Measurements from ENCODE around the gene CAPN13.

Gene CAPN13

DNA sequence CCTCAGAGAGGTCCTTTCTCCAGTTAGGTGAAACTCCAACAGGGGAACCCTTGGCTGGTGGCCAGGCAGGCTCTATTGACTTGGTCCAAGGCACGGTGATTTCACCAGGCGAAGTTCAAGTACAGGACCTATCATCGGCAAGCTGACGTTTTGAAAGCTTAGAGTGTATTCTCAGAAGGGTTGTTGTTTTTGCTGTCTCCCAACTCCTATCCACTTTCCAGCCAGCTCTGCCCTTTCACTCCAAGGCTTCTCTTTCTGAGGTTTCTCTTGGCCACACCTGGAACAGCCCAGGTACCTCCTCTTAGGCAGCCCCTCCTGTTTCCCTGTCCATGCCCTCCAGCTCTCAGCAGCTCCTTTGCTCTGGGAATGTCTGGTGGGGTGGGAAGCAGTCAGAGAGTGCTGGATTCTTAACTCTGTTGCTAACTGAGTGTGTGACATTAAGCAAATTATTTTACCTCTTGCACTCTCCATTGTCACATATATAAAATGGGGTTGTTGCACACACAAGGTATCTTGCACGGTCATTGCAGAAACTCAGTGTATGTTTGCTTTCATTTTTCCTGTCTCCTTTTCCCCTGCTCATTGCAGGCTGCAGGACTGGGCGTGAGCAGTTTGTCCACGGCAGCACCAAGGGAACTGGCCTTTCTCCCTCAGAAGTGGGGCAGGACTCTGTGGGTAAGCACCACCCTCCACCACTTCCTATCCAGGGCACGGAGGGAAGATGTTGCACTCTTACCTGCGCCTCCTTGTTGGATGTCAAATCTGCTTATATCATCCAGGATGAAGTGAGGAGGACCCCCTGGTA is 30.2 kb downstream of the CAPN13 start:
- Mint-ChIP-seq H3K9me3 (no peaks in the 10 kb centered on the region), H3K4me1 (ENCODE audit: low read depth) (peaks cover 4% of the 10 kb centered on the region), H3K27ac (no peak overlapping the region), H3K36me3 (ENCODE audit: low read depth) (no peaks in the 10 kb centered on the region), H3K4me3 (no peak overlapping the region), H3K27me3 (peaks cover 5% of the 10 kb centered on the region)

DNA sequence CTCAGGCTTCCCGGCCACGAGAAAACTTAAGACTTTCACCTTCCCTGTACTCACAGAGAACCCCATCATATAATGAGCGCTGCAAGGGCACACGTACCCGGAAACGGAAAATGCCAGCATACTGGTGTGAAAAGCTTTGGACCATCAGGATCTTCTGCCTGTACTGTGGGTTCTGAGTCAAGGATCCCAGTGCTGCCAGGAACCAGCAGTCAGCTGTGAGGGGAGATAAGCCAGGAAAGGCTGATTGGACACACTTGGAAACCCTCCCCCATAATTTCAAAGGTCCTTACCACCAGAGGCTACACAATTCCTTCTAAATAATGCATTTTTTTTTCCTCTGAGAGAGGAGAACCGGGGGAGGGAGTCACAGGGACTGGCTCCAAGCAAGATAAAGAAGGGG is 31.4 kb downstream of the CAPN13 start:
- no peak overlapping the region for H3K27ac Mint-ChIP-seq
- peaks cover 4% of the 10 kb centered on the region for H3K4me1 Mint-ChIP-seq (ENCODE audit: low read depth)
- no peaks in the 10 kb centered on the region for H3K36me3 Mint-ChIP-seq (ENCODE audit: low read depth)
- H3K9me3 Mint-ChIP-seq: no peaks in the 10 kb centered on the region
- peaks cover 4% of the 10 kb centered on the region for H3K27me3 Mint-ChIP-seq
- no peak overlapping the region for H3K4me3 Mint-ChIP-seq

DNA sequence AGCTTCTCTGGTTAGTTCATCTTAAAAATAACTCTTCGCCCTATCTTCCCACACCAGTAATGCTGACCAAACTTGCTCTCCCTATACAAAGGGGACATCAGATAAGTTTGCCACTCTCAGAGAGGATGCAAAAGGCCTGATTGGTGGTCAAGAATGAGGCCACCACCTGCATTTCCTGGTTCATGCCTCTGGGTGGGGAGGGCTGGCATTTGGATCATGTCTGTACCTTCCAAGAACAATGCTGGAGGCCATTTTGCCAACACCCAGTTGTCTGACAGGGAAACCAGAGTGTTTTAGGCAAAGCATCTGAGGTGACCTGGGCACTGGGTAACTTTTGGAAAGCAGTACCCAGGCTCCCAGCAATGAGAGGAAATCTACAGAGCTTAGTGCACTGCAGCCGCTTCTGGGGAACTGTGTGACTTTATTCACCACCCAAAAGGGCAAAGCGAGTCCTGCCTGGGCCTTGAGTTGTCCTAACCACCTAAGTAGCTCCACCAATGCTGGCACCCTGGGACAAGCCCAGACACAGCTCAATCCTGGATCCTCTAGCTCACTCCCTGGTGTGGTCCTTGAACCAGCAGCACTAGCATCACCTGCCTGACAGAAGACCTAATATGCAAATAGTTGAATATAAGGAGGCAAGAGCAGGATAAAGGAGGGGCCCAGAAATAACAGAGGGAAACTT is 35.1 kb downstream of the CAPN13 start:
- H3K27ac Mint-ChIP-seq: peak overlapping the region; percentile 15
- H3K4me3 Mint-ChIP-seq: no peak overlapping the region
- H3K4me1 Mint-ChIP-seq (ENCODE audit: low read depth): peaks cover 4% of the 10 kb centered on the region
- H3K27me3 Mint-ChIP-seq: peaks cover 7% of the 10 kb centered on the region
- no peaks in the 10 kb centered on the region for H3K36me3 Mint-ChIP-seq (ENCODE audit: low read depth)
- H3K9me3 Mint-ChIP-seq: no peaks in the 10 kb centered on the region

DNA sequence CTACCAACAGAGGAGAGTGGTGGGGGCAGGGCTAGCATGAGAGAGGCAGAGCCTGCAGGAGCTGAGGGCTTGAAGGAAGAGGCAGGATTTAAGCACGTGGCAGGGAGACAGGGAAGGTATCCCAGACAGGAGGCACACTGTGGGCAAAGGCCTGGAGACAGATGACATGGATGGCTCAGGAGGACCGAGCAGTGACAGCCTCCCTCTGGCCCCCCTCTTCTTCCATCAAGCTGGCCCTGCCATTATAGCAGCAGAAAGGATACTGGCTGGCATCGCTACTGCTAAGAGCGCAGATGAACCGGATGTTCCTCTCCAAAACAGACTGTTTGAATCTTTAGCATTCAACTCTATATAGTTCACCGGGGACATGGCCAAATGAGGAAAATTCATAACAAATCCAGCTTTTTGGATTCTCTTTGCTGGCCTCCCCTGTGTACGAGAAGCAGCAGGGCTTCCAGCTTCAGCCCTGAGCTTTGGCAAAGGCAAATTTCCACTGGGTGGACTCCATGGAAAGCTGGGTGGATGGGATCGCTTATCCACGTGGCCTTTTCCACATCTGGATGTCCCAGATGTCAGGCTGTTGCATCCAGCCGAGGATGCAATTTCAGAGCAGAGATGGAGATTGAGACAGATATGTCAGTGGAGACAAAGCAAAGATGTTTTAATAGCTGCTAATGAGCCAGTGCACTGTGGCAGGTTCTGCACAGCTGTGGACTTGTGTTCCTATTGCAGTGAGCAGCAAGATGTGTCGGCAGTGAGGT is 36.2 kb downstream of the CAPN13 start:
- Mint-ChIP-seq H3K4me3 (no peak overlapping the region), H3K27me3 (peaks cover 11% of the 10 kb centered on the region), H3K27ac (no peak overlapping the region), H3K36me3 (ENCODE audit: low read depth) (no peaks in the 10 kb centered on the region), H3K9me3 (no peaks in the 10 kb centered on the region), H3K4me1 (ENCODE audit: low read depth) (peaks cover 4% of the 10 kb centered on the region)

DNA sequence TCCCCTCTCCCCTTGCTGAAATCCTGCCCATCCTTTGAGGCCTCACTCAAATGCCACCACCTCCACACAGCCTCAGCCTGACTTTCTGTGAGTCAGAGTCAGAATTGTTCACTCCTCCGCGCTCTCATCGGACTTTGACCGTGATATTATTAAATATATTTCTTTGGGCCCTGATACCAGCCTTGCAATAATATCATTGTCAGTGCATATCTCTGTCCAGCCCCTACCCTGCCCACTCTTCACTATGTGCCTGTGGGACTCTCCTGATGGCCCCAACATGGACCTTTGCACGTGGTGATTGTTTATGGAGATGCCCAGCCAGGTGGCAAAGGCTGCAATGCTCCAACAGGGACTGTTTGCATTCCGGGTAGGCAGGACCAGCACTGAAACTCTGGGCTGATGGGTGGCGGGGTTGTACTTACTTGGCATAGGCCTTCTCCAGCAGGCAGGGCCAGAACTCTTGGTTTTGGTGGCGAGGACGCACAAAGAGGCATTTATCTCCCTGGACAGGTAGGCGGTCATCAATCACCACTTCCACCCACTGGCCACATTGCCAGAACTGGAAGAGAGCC is 37.3 kb downstream of the CAPN13 start:
- H3K36me3 Mint-ChIP-seq (ENCODE audit: low read depth): no peaks in the 10 kb centered on the region
- peaks cover 11% of the 10 kb centered on the region for H3K27me3 Mint-ChIP-seq
- H3K27ac Mint-ChIP-seq: no peak overlapping the region
- no peaks in the 10 kb centered on the region for H3K4me1 Mint-ChIP-seq (ENCODE audit: low read depth)
- no peaks in the 10 kb centered on the region for H3K9me3 Mint-ChIP-seq
- no peak overlapping the region for H3K4me3 Mint-ChIP-seq

DNA sequence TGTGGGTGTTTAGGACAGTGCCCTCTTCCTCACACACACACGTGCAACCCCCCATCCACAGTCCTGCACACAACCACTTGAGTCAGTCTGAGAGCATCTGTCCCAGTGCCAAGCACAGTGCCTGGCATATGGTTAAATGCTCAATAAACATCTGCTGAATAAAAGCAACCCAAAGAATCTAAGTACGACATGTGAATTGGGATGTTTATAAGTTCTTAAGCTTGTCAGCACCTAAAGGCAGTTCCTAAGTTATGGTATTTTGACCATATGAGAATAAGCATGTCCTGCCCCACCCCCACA is 37.8 kb downstream of the CAPN13 start:
- Mint-ChIP-seq H3K9me3 (no peaks in the 10 kb centered on the region), H3K36me3 (ENCODE audit: low read depth) (no peaks in the 10 kb centered on the region), H3K27me3 (peaks cover 11% of the 10 kb centered on the region), H3K4me3 (no peak overlapping the region), H3K27ac (no peak overlapping the region), H3K4me1 (ENCODE audit: low read depth) (no peaks in the 10 kb centered on the region)

DNA sequence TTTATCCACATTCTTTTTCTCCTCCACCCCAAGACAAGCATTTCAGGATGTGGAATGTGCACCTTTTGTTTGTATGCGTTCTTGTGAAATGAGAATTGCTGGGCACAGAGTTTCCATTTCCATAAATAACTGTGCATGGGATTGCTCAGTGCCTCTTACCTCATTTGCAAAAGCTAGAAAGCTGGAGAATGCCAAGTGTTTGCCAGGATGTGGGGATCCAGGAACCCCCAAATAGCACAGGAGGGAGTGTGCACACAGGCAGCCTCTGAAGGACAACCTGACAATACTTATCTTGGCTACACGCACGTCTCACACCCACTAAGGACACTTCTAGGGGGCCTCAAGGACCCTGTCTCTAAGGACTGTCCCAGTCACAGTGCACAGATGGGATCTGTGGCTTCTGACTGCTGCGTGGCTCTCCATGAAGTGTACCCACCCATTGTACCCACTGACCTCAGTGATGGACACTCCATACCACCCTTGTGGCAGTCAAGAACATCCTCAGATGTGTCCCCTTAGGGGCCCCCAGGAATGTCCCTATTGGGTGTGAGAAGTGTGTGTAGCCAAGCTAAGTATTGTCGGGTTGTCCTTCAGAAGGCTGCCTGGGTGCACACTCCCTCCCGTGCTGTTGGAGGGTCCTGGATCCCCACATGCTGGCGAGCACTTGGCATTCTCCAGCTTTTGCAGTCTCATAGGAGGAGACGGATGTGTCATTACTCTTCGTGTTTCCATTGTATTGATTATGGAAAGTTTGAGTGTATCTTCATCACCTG is 38.4 kb downstream of the CAPN13 start:
- H3K27ac Mint-ChIP-seq: no peak overlapping the region
- H3K36me3 Mint-ChIP-seq (ENCODE audit: low read depth): no peaks in the 10 kb centered on the region
- H3K9me3 Mint-ChIP-seq: no peaks in the 10 kb centered on the region
- no peak overlapping the region for H3K4me3 Mint-ChIP-seq
- H3K4me1 Mint-ChIP-seq (ENCODE audit: low read depth): no peaks in the 10 kb centered on the region
- H3K27me3 Mint-ChIP-seq: peaks cover 11% of the 10 kb centered on the region

DNA sequence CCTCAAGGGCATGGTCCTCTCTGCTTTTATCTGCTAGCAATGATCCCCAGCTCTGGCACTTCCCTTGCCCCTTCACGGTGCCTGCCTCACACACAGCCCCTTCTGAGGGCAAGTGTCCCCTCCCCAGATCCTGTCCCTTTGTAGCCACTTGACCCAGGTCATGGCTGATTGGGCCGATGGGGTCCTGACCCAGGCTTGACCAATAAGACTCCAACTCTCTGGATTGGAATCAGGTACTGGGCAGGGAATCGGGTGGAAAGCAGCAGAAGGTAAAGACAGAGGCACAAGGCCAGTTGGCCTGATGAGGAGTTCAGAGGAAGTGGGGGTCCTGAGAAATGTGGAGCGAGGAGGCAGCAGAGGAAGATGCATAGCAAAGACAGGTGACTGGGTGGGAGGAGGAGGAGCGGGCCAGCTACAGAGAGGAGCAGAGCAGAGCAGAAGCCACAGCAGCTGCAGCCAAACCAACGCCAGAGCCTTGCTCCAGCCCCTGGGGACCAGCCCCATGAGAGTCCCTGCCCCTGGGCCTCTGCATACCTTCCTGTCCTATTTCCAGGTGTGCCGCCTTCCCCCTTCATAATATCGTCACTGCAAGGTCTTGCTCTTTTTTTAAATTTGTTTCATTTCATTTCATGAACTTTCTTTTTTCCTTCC is 39.1 kb downstream of the CAPN13 start:
- Mint-ChIP-seq H3K27ac (no peak overlapping the region), H3K27me3 (peaks cover 7% of the 10 kb centered on the region), H3K4me3 (no peak overlapping the region), H3K9me3 (no peaks in the 10 kb centered on the region), H3K36me3 (ENCODE audit: low read depth) (no peaks in the 10 kb centered on the region), H3K4me1 (ENCODE audit: low read depth) (no peaks in the 10 kb centered on the region)

DNA sequence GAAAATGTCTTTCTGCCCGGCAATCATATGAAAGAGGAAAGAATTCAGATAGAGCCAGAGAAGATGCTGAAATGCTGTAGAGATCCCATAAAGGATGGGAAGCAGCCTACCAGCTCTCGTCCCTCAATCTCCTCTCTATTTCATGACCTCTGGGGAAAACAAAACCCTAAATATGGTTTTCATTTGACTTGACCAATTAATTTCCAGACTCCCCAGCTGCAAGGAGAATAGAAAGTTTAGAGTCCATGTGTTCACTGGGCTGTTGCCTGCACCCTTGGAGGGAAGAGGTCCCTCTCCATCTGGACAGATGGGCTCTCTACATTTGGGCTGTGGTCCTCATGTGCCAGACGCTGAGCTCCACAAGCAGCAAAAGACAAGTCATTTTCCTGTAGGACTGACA is 40.6 kb downstream of the CAPN13 start:
- Mint-ChIP-seq H3K27me3 (peaks cover 7% of the 10 kb centered on the region), H3K4me3 (no peak overlapping the region), H3K4me1 (ENCODE audit: low read depth) (no peaks in the 10 kb centered on the region), H3K36me3 (ENCODE audit: low read depth) (no peaks in the 10 kb centered on the region), H3K9me3 (no peaks in the 10 kb centered on the region), H3K27ac (no peak overlapping the region)

DNA sequence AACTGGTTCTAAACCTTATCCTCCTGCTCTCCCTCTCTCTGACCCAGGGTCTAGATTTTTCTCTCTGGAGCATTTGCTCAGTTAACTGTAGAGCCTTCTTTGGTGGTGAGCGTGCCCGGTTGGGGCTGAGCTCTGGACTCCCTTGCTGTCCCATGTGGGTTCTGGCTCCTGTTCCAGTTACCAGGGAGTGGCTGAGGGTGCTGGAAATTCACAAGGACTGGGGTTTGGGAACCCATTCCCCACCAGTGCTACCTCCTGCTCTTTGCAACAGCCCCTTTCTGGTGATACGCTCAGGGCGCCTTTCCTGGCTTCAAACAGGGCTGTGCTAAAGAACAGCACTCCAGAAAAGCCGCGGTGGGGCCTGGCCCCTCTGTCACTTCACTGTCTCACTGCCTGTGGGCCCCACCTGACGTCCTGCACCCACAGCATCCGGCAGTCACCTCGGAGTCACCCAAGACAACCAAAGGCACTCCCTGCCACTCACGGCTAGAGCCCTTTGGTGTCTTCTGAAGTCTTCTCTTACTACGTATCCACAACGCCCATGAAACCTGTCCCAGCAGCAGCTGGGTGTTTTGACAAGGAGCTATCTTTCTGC is 41.3 kb downstream of the CAPN13 start:
- Mint-ChIP-seq H3K27ac (no peak overlapping the region), H3K4me3 (no peak overlapping the region)

DNA sequence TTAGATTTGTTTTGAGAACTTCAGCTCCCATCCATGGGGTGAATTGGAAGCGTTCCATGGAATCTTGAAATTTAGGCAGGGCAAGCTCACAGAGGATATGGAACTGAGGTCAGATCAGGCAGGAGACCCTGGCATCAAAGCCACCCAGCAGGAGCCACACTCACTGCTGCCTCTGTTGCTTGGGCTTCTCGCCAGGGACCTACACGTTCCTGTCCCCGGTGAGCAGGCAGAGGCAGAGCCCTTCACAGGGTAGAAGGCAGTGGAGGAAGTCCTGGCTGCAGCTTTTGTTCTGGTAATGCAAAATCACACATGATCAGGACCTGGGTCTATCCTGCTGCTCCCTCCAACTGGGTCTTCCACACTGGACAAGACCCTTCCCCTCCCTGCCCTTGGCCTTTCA is 42.1 kb downstream of the CAPN13 start:
- Mint-ChIP-seq H3K27ac (no peak overlapping the region), H3K9me3 (no peaks in the 10 kb centered on the region), H3K36me3 (ENCODE audit: low read depth) (no peaks in the 10 kb centered on the region), H3K4me3 (no peak overlapping the region), H3K4me1 (ENCODE audit: low read depth) (no peaks in the 10 kb centered on the region), H3K27me3 (peaks cover 4% of the 10 kb centered on the region)

More for the DNA sequence above, 41.3 kb downstream of the CAPN13 start:
- H3K4me1 Mint-ChIP-seq (ENCODE audit: low read depth): no peaks in the 10 kb centered on the region
- H3K9me3 Mint-ChIP-seq: no peaks in the 10 kb centered on the region
- peaks cover 7% of the 10 kb centered on the region for H3K27me3 Mint-ChIP-seq
- H3K36me3 Mint-ChIP-seq (ENCODE audit: low read depth): no peaks in the 10 kb centered on the region

DNA sequence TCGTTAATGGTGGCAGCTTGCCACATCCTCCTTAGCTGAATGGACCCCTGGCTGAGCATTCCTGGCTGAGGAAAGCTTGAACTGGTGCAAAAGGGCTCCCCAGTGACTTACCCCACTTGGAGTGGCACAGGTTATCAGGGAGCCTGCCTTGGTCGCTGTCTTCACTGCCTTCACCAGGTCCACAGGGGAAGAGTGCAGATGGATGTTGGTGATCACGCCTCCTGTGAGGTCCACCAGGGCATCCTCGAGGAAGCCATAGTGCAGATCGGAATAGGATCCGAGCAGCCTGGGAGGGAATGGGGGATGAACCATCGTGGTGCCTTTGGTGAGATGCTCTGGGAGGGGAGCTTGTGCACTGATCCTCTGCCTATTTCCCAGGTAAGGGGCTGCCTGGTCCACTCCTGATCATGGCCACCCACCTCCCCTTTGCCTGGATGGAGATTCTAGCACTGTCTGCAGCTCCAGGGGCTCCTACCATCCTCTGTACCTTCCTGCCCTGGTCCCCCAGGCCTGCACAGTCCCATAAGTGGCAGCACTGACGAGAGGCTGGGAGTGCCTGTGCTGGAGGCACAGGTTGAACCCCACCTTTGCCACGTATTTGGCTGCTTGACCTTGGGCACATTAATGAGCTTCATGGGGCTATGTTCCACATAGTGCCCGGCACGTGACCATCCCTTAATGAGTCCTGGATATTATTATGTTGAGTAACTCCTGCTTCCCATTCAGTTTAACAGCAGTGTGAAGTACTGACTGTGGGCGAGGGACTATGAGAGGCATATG is 43.0 kb downstream of the CAPN13 start:
- Mint-ChIP-seq H3K4me1 (ENCODE audit: low read depth) (no peaks in the 10 kb centered on the region), H3K36me3 (ENCODE audit: low read depth) (no peaks in the 10 kb centered on the region), H3K27ac (no peak overlapping the region), H3K27me3 (peaks cover 7% of the 10 kb centered on the region), H3K9me3 (no peaks in the 10 kb centered on the region), H3K4me3 (no peak overlapping the region)

DNA sequence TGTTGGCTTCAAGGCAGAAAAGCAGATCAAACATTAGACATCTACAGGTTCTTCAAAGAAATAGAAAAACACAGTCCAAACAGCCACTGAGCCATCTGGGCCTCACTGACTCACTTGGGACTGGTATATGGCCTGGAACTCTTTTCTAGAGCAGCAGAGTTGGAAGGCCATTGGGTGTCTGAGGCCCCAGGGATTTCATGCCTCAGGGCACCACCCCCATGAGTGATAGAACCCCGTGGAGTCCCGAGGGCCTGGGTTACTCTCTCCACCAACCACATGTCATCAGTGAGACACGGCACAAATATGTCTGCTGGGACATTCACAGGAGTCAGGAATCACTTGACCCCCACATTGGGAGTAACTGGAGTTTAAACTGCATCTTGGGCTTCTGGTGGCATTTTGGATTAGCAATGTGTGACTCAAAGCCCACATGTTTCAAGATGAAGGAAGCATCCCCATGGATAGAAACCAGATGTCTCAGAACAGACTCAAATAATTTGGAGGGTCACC is 44.0 kb downstream of the CAPN13 start:
- H3K4me1 Mint-ChIP-seq (ENCODE audit: low read depth): no peaks in the 10 kb centered on the region
- H3K27ac Mint-ChIP-seq: no peak overlapping the region
- no peak overlapping the region for H3K4me3 Mint-ChIP-seq
- H3K27me3 Mint-ChIP-seq: peaks cover 7% of the 10 kb centered on the region
- H3K9me3 Mint-ChIP-seq: no peaks in the 10 kb centered on the region
- no peaks in the 10 kb centered on the region for H3K36me3 Mint-ChIP-seq (ENCODE audit: low read depth)

Data from stimulated activated naive CD8-positive, alpha-beta T cell treated with anti-CD3 and anti-CD28 coated beads, Interleukin-15, Interleukin-2, amounts not matched to agents 100 ng/mL and 50 ng/mL, for 24 hours (primary cell).